ENCODE data around the gene MGAT4C.

DNA sequence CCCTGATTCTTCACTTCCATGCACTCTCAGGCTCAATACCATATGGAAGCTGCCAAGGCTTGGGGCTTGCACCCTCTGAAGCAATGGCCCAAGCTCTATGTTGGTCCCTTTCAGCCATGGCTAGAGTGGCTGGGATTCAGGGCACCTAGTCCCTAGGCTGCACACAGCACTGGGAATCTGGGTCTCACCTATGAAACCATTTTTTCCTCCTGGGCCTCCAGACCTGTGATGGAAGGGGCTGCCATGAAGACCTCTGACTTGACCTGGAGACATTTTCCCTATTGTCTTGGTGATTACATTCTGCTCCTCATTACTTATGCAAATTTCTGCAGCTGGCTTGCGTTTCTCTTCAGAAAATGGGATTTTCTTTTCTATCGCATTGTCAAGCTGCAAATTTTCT is 258.1 kb downstream of the MGAT4C start:
- no peak for TF ChIP-seq RARB (CRISPR knock-in tag; IDR thresholded peaks at IDR 0.05)
- TF ChIP-seq, protein P1, sequence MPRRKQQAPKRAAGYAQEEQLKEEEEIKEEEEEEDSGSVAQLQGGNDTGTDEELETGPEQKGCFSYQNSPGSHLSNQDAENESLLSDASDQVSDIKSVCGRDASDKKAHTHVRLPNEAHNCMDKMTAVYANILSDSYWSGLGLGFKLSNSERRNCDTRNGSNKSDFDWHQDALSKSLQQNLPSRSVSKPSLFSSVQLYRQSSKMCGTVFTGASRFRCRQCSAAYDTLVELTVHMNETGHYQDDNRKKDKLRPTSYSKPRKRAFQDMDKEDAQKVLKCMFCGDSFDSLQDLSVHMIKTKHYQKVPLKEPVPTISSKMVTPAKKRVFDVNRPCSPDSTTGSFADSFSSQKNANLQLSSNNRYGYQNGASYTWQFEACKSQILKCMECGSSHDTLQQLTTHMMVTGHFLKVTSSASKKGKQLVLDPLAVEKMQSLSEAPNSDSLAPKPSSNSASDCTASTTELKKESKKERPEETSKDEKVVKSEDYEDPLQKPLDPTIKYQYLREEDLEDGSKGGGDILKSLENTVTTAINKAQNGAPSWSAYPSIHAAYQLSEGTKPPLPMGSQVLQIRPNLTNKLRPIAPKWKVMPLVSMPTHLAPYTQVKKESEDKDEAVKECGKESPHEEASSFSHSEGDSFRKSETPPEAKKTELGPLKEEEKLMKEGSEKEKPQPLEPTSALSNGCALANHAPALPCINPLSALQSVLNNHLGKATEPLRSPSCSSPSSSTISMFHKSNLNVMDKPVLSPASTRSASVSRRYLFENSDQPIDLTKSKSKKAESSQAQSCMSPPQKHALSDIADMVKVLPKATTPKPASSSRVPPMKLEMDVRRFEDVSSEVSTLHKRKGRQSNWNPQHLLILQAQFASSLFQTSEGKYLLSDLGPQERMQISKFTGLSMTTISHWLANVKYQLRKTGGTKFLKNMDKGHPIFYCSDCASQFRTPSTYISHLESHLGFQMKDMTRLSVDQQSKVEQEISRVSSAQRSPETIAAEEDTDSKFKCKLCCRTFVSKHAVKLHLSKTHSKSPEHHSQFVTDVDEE (CRISPR knock-in tag; IDR thresholded peaks at IDR 0.05) = no peak
- TF ChIP-seq ZFP3 (CRISPR knock-in tag; IDR thresholded peaks at IDR 0.05) = no peak
- no peak for TF ChIP-seq TCF4 (CRISPR knock-in tag; IDR thresholded peaks at IDR 0.05; ENCODE audit: borderline replicate concordance)
- TF ChIP-seq ESRRG (CRISPR knock-in tag; IDR thresholded peaks at IDR 0.05) = no peak
